HG03045 (cell line): ENCODE measurements around the gene BLM.
"Not testable (repeated sequence)": the region's sequence is repeated elsewhere in the genome, so short reads cannot be mapped to it uniquely, and the experiment has no call there.

Experiments used
- ATAC-seq: cut with Tn5 transposase; IDR thresholded peaks from one replicate; pipeline ENCODE4 v1.9.1; 2021; ENCODE audit warnings: mild to moderate bottlenecking, moderate library complexity; ENCODE audit not compliant: unreplicated experiment

Gene BLM

GRCh38 chr15:90840157-90840855, 123.2 kb downstream of the BLM start:
- no peak for ATAC-seq

GRCh38 chr15:90840954-90841353, 123.8 kb downstream of the BLM start:
- no peak for ATAC-seq

- ATAC-seq: no peak
Observed at GRCh38 chr15:90844696-90845095, 127.5 kb downstream of the BLM start.

GRCh38 chr15:90845201-90845949, 128.2 kb downstream of the BLM start:
- ATAC-seq: peak; percentile 74

- ATAC-seq: not testable (repeated sequence)
Observed at GRCh38 chr15:90849424-90849823, 132.3 kb downstream of the BLM start.

- no peak for ATAC-seq
Observed at GRCh38 chr15:90851114-90851513, 134.0 kb downstream of the BLM start.

GRCh38 chr15:90851940-90852339, 134.8 kb downstream of the BLM start:
- ATAC-seq: no peak

GRCh38 chr15:90855139-90855538, 138.0 kb downstream of the BLM start:
- no peak for ATAC-seq

- no peak for ATAC-seq
Observed at GRCh38 chr15:90857337-90857736, 140.2 kb downstream of the BLM start.

- ATAC-seq: no peak
Observed at GRCh38 chr15:90857883-90858443, 140.8 kb downstream of the BLM start.

GRCh38 chr15:90859234-90860131, 142.3 kb downstream of the BLM start:
- no peak for ATAC-seq

GRCh38 chr15:90860450-90860849, 143.3 kb downstream of the BLM start:
- ATAC-seq: no peak

GRCh38 chr15:90860942-90861675, 144.0 kb downstream of the BLM start:
- no peak for ATAC-seq

- no peak for ATAC-seq
Observed at GRCh38 chr15:90862487-90862886, 145.3 kb downstream of the BLM start.

- no peak for ATAC-seq
Observed at GRCh38 chr15:90862964-90863778, 146.0 kb downstream of the BLM start.

- ATAC-seq: no peak
Observed at GRCh38 chr15:90863987-90864386, 146.8 kb downstream of the BLM start.

- no peak for ATAC-seq
Observed at GRCh38 chr15:90864507-90864906, 147.4 kb downstream of the BLM start.

GRCh38 chr15:90865702-90866101, 148.6 kb downstream of the BLM start:
- no peak for ATAC-seq
